Skeletal muscle cell (primary cell): ENCODE data around the gene RRP9.
A peak's percentile ranks its signal among the peaks of the same experiment; 100 is the strongest.

Experiments
- DNase-seq: peaks from one replicate; pipeline ENCODE4 v3.0.0-alpha.2; 2010; ENCODE audit warnings: low read depth
- H3K4me3 ChIP-seq: 2 replicates; pipeline ENCODE4 v1.5.1; 2011; ENCODE audit warnings: low read depth, mild to moderate bottlenecking, control low read depth, low read length, moderate library complexity

RRP9 gene

DNA sequence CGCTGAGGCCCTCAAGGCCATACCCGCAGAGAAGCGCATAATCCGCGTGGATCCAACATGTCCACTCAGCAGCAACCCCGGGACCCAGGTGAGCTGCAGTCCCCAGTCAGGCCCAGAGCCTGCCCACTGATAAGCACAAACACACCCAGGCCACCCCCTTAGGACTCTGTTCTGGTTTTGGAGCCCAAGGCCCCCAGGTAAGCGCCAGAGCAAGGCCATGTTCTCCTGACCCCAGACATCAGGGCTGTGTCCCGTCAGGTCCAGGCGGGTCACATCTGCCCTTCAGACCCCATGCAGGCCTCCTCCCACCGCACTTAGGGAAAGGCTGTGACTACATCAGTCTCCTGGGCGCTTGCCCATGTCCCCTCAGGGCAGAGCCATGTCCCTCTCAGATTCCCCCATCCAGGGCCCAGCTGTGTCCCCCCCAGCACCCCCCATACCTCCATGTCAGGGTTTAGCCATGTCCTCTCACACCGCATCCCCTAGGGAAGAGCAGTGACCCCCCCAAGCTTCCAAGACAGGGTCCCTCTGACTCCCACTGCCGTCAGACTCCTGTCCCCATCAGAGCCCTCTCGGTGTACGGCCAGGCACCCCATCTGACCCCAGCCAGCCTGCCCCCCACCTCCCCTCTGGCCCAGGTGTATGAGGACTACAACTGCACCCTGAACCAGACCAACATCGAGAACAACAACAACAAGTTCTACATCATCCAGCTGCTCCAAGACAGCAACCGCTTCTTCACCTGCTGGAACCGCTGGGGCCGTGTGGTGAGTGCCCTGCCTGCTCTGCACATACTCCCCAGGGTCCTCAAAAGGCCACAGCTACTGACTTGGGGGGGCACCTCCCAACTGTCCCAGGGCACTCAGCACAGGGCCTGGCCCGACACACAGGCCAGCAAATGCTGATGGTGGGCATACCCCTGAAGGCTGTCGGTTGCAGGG is 2.0 kb upstream of the RRP9 start:
- no peak overlapping the region for H3K4me3 ChIP-seq
- no peak for DNase-seq

DNA sequence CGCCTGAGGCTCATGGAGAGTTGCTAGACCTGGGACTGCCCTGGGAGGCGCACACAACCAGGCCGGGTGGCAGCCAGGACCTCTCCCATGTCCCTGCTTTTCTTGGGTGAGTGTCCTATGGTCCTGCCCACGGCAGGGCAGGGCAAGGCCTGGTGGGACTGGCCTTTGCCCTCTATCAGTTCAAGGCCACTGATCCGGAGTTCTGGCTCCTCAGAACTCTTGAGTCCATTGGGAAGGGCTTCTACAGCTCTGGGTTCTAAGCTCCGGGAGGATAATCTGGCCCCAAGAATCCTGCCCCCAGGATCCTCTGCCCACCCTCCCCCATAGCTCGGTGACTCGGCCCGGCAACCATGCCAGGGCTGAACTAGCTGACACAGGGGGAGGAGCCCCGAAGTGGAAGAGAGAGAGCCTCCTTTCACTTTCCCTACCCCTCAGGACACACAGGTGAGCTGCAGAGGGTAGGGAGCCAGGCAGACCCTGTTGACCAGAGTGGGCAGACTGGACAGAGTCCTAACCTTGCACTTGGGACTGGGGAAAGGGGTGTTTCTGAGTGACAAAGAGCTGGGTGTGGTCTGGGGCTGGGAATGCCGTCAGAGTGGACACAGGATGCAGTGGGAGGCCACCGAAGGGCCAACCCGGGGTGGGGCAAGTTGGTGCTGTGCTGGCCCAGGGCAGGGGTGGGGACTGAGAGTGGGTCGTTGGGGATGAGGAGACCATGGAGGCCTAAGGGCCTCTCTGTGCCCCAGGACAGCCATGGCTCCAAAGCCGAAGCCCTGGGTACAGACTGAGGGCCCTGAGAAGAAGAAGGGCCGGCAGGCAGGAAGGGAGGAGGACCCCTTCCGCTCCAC is 1.1 kb upstream of the RRP9 start:
- peak overlapping the region; percentile 45 for H3K4me3 ChIP-seq
- DNase-seq, result no peak

DNA sequence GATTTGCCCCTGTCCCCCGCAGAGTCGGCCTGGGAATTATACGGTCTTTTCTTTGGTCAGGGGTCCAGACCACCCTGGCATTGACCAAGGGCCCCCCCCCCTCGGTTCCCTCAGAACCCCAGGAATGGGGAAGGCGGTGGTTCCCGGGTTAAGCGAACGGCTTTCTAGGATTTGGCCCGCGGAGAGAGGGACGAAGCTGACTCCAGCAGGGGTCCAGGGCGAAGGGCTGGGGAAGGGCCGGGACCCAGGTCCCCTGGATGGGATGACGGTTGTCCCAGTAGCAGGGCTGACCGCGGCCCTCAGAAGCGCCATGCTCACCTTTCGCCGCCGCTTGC is 274 bp downstream of the RRP9 start:
- H3K4me3 ChIP-seq, result peak overlapping the region; percentile 97
- no peak for DNase-seq

DNA sequence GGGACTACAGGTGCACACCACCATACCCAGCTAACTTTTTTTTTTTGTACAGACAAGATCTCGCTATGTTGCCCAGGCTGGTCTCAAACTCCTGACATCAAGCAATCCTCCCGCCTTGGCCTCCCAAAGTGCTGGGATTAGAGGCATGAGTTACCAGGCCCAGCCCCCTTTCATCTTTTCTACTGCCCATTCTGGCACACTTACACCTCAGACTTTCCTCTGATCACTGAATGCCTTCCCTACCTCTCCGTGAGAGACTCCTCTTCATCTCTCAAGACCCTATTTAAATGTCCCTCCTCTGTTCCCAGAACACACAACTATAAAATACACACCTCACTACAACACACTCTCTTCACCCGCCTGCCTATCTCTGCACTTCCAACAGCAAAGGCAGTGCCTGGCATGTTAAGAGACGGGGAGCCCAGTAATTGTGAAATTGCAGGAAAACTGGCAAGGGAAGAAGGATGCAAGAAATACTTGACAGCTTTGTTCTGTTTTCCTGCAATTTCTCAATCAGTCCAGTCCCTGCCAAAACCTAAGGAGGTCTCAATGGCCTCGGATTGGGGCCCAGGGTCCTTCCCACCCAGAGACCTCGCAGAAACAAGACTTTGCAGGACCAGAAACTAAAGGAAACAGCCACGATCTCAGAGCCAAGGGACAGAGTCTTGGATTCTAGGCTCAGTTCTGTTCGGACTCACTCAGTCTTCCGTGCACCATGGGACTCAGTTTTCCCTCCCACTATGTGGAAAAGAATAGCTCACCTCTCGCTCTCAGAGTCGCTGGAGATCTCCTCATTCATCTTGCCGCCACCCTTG is 849 bp downstream of the RRP9 start:
- DNase-seq, result no peak
- H3K4me3 ChIP-seq, result peak overlapping the region; percentile 97

DNA sequence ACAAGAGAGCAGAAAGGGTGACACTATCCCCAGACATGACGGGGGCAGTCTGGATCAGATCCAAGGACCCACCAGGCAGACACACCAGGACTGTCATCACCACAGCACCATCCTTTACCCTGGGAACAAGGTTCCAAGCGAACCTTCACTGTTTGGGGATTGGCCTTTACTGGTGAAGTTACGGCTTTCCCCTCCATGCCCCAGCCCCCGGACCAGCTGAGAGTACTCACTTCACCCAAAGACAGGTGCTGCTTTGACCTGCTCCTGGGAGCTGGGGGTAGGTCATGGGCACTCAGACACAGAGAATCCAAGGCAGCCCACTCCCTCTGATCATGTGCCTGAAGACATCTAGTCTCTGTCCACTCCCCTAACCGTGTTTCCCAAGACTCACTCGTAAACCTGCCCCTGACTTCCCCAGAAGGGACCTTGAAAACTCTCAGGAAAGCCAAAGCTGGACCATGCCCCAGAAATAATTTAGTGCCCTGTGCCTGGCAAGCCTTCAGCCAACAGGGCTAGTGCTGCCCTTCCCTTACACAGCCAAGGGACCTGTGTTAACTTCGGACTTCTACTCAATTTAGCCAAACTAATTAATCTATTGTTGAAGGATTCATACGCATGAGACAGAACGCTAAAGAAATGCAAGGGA is 2.8 kb downstream of the RRP9 start:
- DNase-seq, result no peak
- H3K4me3 ChIP-seq, result no peak overlapping the region

DNA sequence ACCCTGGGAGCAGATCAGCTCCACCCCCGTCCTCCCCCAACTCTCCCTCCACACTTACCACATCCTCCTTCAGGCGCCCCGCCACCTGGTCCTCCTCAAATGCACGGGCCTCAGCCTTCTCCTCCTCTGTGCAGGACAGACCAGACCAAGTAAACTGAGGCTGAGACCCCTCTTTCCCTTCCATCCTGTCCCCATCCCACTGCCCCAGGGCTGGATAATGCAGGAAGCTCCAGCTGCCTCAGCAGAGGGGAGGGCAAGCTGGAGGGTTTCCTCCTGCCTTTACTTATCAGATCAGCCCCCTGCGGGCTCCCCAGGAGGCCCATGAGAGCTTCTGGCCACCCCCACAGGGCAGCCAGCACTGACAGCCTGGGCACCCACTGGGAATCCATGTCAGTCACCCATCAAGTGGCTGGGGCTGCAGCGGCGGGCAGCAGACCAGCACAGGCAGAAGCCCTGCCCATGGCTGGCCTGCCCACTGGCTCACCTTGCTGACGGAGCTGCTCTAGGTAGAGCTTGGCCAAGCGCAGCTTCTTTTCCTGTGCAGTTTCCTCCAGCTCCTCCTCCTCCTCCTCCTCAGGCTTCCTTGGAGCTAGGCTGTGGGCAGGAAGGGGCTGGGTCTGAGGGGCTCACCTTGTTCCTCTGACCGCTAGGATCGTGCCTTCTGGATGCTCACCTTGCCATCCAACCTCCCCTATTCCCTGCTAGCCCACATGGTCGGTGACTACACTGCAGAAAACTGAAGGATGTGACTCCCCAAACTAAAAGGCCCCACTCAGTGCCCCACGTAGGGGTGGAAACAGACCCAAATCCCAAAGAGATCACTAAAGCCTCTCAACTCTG is 3.9 kb downstream of the RRP9 start:
- DNase-seq, result no peak
- no peak overlapping the region for H3K4me3 ChIP-seq

DNA sequence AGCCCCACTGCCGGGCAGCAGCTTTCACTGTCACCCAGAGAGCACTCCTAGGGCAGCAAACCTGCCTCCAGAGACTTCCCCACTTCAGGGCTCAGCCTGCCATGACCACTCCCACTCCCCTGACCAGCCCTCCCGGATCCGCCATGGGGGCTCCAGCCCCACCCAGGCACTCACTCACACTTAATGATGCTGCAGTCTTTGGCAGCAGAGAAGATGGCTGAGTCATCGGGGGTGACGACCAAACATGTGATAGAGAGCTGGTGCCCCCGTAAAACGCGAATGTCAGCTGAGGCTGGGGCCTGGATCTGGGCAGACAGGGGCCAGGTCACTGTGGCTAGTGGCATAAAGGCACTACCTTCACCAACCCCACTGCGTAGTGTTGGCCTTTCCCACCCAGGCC is 4.7 kb downstream of the RRP9 start:
- no peak for DNase-seq
- H3K4me3 ChIP-seq, result no peak overlapping the region

DNA sequence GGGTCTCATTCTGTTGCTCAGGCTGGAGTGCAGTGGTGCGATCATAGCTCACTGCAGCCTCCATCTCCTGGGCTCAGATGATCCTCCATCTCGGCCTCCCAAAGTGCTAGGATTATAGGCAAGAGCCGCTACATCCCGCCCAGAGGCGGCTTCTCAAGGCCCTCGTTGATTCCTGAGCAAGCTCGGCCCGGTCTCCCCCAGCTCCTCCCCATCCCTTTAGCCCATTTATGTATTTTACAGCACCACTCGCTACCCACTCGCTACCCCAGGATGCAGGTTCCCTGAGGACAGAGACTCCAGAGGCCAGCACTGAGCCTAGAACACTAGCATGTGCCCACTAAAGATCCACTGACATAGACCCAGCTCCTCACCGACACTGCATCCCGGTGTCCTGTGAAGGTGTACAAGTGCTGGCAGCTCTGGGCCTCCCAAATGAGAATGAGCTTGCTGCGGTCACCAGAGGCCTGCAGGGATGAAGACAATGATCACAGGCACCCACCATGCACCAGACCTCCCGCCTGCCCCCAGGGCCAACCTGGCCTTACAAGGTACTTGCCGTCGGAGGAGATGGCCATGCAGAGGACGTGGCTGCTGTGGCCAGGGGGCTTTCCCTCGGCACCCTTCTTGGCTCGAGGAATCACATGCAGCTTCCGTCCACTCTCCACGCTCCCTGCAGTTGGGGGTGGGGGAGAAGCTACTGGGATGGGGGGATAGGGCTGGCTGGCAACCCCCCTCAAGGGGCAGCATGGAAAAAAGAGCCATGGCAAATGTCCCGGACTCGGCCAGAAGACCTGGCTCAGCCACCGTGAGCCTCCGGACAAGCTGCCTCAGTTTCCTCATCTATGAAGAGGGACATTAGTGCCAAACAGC is 5.6 kb downstream of the RRP9 start:
- H3K4me3 ChIP-seq, result no peak overlapping the region
- DNase-seq, result no peak

DNA sequence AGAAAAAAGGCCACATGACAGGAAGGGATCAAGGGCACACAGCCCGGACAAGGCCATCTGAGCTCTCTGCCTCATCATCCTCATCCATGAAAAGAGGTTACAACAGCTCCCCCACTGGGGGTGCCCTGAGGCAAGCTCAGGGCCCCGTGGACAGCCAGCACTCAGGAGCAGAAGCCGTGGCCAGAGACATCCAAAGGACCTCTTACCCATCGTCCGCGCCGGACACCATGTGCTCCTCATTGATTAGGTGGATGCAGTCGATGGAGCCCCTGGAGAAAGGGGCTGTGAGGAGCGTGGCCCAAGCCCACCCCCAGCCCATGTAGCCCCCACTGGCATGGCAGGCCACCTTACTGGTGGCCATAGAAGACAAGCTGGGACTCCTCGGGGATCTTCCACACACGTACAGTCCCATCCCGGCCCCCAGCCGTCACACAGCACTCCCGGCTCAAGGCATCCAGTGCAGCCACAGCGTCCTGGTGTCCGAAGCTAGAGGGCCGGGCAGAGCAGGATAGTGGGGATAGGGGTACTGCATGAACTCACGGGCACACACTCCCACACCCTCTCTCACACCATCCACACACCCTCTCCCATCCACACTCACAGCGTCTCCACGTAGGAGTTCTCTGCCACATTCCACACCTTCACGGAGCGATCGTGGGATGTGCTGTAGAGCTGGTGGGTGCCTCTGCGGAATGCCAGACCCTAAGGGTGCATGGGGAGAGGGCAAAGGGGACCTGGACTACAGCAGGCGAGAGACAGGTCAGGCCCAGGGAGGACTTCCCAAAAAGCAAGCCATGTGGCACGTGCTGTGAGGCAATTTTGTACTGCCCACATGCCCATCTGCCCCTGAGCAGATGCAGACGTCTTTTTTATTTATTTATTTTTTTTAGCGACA is 6.5 kb downstream of the RRP9 start:
- no peak overlapping the region for H3K4me3 ChIP-seq
- no peak for DNase-seq

DNA sequence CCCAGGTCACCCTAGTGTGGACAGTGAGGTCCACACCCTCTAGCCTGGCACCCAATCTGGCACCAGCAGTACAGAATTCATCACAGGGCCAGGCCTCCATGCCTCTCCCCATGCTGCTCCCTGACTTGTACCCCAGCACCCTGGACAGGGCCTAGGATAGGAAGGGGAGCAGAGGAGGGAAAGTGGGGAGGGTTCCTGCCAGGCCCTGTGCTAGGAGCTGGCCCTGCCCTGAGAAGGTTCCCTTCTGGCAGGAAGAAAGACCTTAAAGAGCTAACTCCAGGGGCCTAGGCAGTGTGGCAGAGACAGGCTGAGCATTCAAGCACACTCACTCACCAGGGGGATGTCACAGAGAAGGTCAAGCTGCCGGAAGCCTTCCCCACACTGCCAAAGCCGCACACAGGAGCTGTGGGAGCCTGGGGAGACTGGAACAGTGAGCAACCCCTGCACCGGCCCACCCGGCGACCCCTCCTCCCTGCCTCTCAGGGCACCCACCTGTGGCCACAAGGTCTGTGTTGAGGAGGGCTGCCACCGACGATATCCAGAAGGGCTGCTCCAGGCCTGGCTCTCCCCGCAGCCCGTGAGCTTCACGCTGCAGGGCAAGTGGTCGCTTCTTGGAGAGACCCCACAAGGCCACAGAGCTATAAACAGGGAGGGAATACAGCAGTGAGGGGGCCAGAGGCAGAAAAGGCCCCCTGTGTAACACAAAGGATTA is 7.4 kb downstream of the RRP9 start:
- DNase-seq, result no peak
- H3K4me3 ChIP-seq, result no peak overlapping the region

DNA sequence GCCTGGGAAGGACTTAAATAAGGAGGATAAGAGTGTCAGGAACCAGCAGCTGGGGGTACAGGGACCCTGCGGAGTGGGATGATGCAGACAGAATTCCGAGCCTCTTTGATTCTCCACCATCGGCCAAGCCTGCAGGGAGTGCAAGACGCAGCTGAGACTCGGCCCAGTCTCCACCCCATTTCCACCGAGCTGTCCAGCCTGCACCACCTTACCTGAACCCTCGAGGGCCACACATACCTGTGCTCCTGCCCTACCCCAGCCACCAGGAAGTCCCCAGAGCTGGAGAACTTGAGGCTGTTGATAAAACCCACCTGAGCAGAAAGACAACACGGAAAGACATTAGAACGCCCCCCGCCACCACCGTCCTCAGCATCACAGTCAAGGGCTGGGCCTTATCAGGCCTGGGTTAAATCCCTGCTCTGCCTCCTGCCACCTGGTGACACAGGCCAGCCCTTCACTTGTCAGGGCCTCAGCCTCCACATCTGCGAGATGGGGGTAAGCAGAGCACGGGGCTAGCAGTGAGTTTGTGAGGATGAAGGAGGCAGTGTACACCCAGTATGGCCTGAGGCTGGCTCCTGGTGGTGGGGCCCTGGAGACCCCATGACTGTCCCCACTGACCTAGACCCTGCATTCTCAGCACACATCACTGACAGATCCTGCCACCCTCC is 8.1 kb downstream of the RRP9 start:
- no peak overlapping the region for H3K4me3 ChIP-seq
- DNase-seq, result no peak

DNA sequence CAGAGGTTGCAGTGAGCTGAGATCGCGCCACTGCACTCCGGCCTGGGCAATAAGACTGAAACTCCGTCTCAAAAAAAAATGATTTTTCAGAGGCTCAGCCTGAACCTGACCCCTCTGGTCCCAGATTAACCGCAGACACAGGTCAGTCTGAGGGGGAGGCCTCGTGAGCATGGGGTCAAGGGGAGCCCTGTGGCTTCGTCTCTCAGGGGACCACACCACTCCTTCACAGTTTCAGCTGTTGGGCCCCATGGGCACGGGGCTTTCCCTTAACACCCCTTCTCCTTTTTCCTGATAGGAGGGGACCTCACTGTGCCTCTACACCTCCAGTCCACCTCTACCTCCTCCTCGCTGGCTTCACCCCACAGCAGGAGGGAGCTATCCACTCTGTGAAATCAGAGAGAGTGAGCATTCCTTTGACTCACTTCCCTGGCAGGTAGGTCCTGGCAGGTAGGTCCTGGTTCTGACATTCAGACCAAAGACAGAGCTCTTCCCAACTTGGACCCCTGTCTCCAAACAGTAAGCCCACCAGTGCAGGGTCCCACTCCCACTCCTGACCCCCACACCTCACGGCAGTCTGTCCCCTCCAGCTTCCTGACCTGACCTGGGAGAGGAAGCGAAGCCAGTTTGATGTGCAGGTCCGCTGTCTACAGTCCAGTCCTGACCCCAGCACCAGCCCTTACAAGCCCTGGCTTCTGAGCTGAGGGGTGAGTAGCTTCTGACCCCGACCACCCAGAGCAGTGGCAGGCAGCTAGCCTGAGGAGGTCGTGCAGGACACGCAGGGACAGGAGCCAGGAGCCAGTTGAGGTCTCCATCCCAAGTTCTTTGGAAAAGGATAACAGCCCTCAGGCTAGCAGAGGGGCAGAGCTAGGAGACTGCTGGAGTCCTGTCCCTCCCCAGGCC is 9.0 kb downstream of the RRP9 start:
- no peak overlapping the region for H3K4me3 ChIP-seq
- DNase-seq, result no peak

DNA sequence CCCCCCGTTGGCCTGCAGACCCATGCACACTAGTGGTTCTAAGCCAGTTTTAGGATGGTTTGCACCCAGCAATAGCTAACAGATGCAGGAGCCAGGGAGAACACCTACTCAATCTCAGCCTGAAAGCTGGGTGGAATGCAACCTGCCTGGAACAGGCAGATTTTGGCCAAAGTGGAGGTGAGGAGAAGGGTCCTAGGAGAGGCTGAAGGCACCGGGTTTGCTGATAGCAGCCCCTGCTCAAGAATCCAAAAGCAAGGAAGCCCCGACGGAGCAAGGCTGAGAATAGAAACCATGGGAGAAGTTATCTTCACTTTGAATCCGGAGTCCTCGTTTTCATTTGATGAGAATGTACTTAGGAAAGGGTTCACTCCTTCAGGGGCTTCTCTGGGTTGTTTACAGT is 9.9 kb downstream of the RRP9 start:
- no peak overlapping the region for H3K4me3 ChIP-seq

DNA sequence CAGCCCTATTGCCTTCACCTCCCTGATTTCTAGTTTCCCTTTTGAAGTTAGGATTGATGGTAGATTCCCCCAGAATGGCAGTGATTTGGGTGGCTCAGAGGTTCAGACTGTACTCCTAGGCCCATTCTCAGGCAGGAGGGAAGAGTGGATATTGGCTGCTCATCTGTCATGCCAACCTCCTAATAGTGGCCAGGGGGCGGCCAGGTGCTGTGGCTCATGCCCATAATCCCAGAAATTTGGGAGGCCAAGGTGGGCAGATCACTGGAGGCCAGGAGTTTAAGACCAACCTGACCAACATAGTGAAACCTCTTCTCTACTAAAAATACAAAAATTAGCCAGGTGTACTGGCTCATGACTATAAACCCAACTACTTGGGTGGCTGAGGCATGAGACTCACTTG is 11.3 kb downstream of the RRP9 start:
- no peak for DNase-seq
- H3K4me3 ChIP-seq, result no peak overlapping the region

More for the DNA sequence above, 9.9 kb downstream of the RRP9 start:
- no peak for DNase-seq
